ENCODE data around the gene ZNRD2. TPM values are rescaled to one million over a fixed set of nuclear protein-coding genes. Genes with fewer than 3 reads are reported as not detected.
"Not testable (repeated sequence)": the region's sequence is repeated elsewhere in the genome, so short reads cannot be mapped to it uniquely, and the experiment has no call there.

ZNRD2 gene
- total RNA-seq, 4 donors from 2014 or later = 41.1 to 56.1 (median 50.1) TPM

DNA sequence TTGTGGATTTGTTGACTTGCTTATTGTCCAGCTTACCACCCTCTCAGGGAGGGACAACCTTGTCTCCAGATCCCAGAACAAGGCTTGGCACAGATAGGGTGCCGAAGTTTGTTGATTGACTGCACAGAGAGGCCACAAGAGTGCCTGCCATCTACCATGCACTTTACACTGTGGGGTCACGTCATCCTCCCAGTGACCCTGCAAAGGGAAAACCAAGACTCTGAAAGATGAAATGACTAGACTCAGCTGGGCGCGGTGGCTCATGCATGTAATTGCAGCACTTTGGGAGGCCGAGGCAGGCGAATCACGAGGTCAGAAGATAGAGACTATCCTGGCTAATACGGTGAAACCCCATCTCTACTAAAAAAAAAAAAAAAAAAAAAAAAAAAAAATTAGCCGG lies 7.5 kb upstream of the ZNRD2 start:
- no peak for DNase-seq (ENCODE audit: low spot score)
- TF ChIP-seq, protein P1, sequence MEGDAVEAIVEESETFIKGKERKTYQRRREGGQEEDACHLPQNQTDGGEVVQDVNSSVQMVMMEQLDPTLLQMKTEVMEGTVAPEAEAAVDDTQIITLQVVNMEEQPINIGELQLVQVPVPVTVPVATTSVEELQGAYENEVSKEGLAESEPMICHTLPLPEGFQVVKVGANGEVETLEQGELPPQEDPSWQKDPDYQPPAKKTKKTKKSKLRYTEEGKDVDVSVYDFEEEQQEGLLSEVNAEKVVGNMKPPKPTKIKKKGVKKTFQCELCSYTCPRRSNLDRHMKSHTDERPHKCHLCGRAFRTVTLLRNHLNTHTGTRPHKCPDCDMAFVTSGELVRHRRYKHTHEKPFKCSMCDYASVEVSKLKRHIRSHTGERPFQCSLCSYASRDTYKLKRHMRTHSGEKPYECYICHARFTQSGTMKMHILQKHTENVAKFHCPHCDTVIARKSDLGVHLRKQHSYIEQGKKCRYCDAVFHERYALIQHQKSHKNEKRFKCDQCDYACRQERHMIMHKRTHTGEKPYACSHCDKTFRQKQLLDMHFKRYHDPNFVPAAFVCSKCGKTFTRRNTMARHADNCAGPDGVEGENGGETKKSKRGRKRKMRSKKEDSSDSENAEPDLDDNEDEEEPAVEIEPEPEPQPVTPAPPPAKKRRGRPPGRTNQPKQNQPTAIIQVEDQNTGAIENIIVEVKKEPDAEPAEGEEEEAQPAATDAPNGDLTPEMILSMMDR (IDR thresholded peaks at IDR 0.05) = no peak
- ATAC-seq (ENCODE audit: low FRiP score) = no peak

GRCh38 chr11:65563601-65564000 lies 6.7 kb upstream of the ZNRD2 start:
- TF ChIP-seq, protein P1 (IDR thresholded peaks at IDR 0.05) = no peak
- ATAC-seq (ENCODE audit: low FRiP score) (no peak), DNase-seq (ENCODE audit: low spot score) (no peak)

GRCh38 chr11:65564879-65565559 lies 5.3 kb upstream of the ZNRD2 start:
- not testable (repeated sequence) for DNase-seq (ENCODE audit: low spot score)

DNA sequence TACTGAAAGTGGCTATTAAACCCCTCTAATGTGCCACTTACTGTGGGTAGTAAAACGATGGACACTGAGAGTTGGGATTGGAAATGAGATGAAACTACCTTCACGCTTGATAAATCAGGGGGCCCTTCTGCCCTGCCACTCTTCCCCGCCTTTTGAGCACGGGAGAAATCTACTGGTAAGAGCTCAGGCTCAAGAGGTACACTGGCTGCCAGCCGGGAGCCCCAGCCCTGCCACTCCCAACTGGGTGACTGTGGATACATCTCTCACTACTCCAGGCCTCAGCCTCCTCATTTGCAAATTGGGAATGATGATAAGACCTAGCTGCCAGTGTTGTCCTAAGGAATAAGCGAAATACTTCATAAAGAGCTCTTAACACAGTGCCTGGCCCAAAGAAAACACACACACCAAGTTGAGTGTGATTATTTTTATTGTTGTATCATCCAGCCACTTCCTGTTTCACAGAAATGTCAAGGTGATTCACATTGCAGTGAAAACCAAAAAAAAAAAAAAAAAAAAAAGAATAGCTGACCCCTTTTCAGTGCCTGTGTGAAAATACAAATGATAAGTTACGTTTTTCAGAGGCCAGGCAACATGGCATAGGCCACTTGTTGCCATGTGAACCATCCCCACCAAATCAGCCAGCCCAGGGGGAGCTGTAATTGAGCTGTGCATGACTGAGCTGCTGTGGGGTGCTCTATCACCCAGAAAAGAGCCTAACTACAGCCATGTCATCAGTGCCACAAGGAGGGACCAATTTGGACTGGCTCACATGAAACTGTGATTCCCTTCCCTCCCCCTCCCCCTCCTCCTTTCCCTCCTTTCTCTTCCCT lies 4.4 kb upstream of the ZNRD2 start:
- TF ChIP-seq, protein P1 (IDR thresholded peaks at IDR 0.05) = no peak
- ATAC-seq (ENCODE audit: low FRiP score) = no peak
- no peak for DNase-seq (ENCODE audit: low spot score)

More at GRCh38 chr11:65564879-65565559, 5.3 kb upstream of the ZNRD2 start:
- not testable (repeated sequence) for ATAC-seq (ENCODE audit: low FRiP score)

- TF ChIP-seq, protein P1 (IDR thresholded peaks at IDR 0.05) = no peak
- DNase-seq (ENCODE audit: low spot score) (no peak), ATAC-seq (ENCODE audit: low FRiP score) (peak; percentile 2)
Measured at GRCh38 chr11:65569164-65569972, 909 bp upstream of the ZNRD2 start.

- TF ChIP-seq, protein P1 (IDR thresholded peaks at IDR 0.05) = no peak
- no peak for DNase-seq (ENCODE audit: low spot score)
- ATAC-seq (ENCODE audit: low FRiP score) = no peak
Measured at GRCh38 chr11:65571420-65571819, 1.1 kb downstream of the ZNRD2 start.

GRCh38 chr11:65571940-65572339 lies 1.7 kb downstream of the ZNRD2 start:
- no peak for ATAC-seq (ENCODE audit: low FRiP score)
- TF ChIP-seq, protein P1 (IDR thresholded peaks at IDR 0.05) = no peak
- DNase-seq (ENCODE audit: low spot score) = no peak
